Activated CD8-positive, alpha-beta memory T cell treated with anti-CD3 and anti-CD28 coated beads, Interleukin-2, amount 50 U/mL, for 4 hours (primary cell): Measurements from ENCODE around the gene PCDHGA7.
"Not testable (repeated sequence)": the region's sequence is repeated elsewhere in the genome, so short reads cannot be mapped to it uniquely, and the experiment has no call there.

Experiments
- DNase-seq: peaks from one replicate; pipeline ENCODE4 v3.0.0-alpha.2; 2020

The PCDHGA7 gene

DNA sequence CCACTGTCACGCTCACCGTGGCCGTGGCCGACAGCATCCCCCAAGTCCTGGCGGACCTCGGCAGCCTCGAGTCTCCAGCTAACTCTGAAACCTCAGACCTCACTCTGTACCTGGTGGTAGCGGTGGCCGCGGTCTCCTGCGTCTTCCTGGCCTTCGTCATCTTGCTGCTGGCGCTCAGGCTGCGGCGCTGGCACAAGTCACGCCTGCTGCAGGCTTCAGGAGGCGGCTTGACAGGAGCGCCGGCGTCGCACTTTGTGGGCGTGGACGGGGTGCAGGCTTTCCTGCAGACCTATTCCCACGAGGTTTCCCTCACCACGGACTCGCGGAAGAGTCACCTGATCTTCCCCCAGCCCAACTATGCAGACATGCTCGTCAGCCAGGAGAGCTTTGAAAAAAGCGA lies 50.2 kb downstream of the PCDHGA7 start:
- DNase-seq, result not testable (repeated sequence)

DNA sequence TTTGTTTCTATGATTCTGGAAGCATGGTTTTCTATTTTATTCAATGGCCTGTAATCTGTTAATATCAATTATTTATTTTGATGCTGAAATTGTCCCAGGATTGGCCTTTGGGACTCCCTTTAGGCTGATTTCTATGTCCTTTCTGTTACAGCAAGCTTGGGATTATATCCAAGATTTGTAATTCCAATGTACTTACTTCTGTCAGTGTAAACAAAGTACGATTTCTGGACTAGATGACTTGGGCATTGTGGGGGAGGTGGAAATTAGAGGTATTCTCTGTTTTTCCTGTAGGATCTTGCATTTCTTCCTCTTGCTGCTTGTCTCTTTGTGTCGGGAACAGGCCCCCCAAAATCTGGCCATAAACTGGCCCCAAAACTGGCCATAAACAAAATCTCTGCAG lies 51.5 kb downstream of the PCDHGA7 start:
- no peak for DNase-seq
